IgD-negative memory B cell (primary cell): ENCODE results near the gene LRG1. TPM values are rescaled to one million over a fixed set of nuclear protein-coding genes. Genes with fewer than 3 reads are reported as not detected.
A peak's percentile ranks its signal among the peaks of the same experiment; 100 is the strongest.

Experiments used
- H3K27ac Mint-ChIP-seq, 3 donors: one replicate each; pipeline ENCODE4 v1.8.0; 2020 to 2022; ENCODE audit warnings: mild to moderate bottlenecking in 3 of 3, mixed read lengths in 3 of 3, moderate library complexity in 1 of 3
- H3K27me3 Mint-ChIP-seq: one replicate; pipeline ENCODE4 v1.8.0; 2021; ENCODE audit warnings: mixed read lengths
- H3K36me3 Mint-ChIP-seq: one replicate; pipeline ENCODE4 v1.8.0; 2020; ENCODE audit warnings: mild to moderate bottlenecking, mixed read lengths
- H3K4me1 Mint-ChIP-seq, 3 donors: one replicate each; pipeline ENCODE4 v1.8.0; 2020 to 2022; ENCODE audit warnings: mixed read lengths in 3 of 3, mild to moderate bottlenecking in 1 of 3
- H3K4me3 Mint-ChIP-seq, 4 donors: one replicate each; pipeline ENCODE4 v1.8.0; 2020 to 2022; ENCODE audit warnings: mild to moderate bottlenecking in 4 of 4, mixed read lengths in 4 of 4, moderate library complexity in 3 of 4
- H3K9me3 Mint-ChIP-seq, 3 donors: one replicate each; pipeline ENCODE4 v1.8.0; 2020 to 2021; ENCODE audit warnings: mixed read lengths in 3 of 3, mild to moderate bottlenecking in 1 of 3
- polyA plus RNA-seq: library from polyadenylated mRNA; unstranded; fragments of 300-500 nt; fragmentation: Illumina TruSeq; gene quantifications from one replicate; pipeline ENCODE4 v1.2.3, GENCODE V29; 2021

Gene LRG1, protein sequence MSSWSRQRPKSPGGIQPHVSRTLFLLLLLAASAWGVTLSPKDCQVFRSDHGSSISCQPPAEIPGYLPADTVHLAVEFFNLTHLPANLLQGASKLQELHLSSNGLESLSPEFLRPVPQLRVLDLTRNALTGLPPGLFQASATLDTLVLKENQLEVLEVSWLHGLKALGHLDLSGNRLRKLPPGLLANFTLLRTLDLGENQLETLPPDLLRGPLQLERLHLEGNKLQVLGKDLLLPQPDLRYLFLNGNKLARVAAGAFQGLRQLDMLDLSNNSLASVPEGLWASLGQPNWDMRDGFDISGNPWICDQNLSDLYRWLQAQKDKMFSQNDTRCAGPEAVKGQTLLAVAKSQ
- polyA plus RNA-seq, result 0.81 TPM

DNA sequence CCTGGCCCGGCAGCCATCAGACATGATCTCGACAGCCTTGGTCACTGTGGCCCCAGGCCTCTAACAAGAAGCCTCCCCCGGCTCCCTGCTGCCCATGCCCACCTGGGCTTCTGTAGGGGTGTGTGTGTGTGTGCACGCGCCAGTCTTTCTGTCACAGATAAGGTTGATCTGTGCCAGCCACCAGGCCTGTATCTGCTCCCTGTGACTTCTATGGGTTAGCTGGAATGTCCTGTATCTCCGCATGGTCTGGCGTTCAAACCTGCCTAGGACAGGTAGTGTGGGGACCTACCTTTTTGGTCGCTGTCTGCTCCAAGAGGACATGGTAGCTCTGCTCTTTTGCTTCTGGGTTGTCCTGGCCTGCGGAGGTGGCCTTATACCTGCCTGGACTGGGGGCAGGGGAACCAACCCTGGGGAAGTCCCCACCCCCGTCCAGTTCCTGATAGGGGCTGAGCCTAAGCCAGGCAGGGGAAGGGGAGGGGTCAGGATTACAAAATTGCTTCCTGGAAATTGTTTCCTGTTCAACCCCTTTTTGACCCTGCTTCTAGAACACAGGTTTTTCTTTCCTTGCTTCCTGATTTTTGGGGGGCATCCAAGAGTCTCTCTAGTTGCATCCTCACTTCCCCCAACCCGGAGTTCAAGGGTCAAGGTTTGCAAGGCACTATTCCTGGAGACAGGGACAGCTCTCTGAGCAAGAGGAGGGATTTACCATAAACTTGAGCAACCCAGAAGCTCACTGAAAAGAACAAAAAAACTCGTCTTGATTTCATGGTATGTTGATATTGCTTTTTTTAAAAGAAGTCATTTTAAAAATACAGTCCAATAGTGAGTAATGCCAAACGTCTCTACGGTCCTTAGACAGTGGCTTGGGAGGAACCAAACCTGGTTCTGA is at the start of gene LRG1:
TSS of gene LRG1 (minus strand) at position 344 of the 889 bp plus-strand sequence. CDS start at position 321, 23 bp downstream.
- Mint-ChIP-seq H3K27ac (peak within 1 kb of the TSS in 1 of 3 donors; percentile 13), H3K4me3 (peak within 1 kb of the TSS in 3 of 4 donors; percentile 60 to 89 (median 69)), H3K9me3 (peaks cover 0 to 2% (median 0%) of the 10 kb centered on the region in 3 donors), H3K4me1 (peaks cover 6 to 13% (median 11%) of the 10 kb centered on the region in 3 donors), H3K36me3 (no peaks in the 10 kb centered on the region), H3K27me3 (peaks cover 15% of the 10 kb centered on the region)

DNA sequence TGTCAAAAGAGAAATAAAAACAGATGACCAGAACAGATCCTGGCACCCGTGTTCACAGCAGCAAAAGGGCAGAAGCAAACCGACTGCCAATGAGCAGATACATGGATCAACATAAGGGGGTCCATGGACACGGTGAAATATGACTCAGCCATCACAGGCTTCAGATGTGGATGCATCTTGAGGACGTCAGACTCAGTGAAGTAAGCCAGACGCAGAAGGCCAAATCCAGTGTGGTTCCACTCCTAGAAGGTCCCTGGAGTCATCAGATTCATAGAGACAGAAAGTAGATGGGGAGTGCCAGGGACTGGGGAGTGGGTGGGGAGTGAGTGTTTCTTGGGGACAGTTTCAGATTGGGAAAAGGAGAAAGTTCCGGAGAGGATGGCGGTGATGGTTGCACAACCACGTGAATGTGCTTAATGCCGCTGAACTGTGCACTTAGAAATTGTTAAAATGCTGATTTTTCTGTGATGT is 48.5 kb upstream of the LRG1 start:
- no peaks in the 10 kb centered on the region for H3K9me3 Mint-ChIP-seq
- peaks cover 50% of the 10 kb centered on the region for H3K27me3 Mint-ChIP-seq
- peak overlapping the region in 1 of 3 donors; percentile 4 for H3K27ac Mint-ChIP-seq

DNA sequence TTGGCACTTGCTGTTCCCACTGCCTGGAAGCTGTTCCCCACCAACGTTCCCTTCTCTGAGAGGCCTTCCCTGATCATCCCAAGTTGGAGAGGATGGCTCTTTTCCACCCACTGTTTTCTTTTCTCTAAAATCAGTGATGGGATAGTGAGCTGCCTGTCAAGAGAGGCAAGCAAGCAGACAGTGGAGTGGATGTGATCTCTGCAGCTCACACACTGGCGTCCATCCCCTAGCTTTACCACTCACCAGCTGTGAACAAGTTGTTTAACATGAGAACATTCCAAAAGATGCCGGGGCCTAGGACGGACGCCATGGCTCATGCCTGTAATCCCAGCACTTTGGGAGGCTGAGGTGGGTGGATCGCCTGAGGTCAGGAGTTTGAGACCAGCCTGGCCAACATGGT is 47.7 kb upstream of the LRG1 start:
- Mint-ChIP-seq H3K4me1 (peaks cover 0 to 3% (median 0%) of the 10 kb centered on the region in 3 donors), H3K4me3 (peak overlapping the region in 1 of 4 donors; percentile 27), H3K36me3 (peaks cover 2% of the 10 kb centered on the region), H3K27ac (no peak overlapping the region), H3K27me3 (peaks cover 50% of the 10 kb centered on the region), H3K9me3 (no peaks in the 10 kb centered on the region)

More for the DNA sequence above, 48.5 kb upstream of the LRG1 start:
- H3K36me3 Mint-ChIP-seq, result peaks cover 2% of the 10 kb centered on the region
- no peak overlapping the region for H3K4me3 Mint-ChIP-seq
- peaks cover 0 to 3% (median 0%) of the 10 kb centered on the region in 3 donors for H3K4me1 Mint-ChIP-seq

DNA sequence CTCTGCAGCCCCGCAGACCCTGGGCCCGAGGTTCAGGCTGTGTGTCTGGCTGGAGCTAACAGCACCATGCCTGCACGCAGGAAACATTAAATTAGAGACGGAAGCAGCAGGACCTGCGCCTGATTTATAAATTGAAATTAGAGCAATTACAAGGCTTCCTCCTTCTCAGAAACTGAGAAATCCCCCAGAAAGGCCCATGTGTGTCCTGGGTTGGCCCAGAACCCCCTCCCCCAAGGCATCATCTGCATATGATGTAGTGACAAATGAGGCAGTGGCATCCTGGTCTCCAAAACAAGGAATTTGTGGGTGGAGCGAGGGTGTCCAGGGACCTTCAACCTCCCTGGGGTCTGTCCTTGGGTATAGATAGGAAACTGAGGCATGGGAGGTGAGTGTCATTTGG is 46.9 kb upstream of the LRG1 start:
- H3K4me3 Mint-ChIP-seq, result no peak overlapping the region
- H3K36me3 Mint-ChIP-seq, result peaks cover 2% of the 10 kb centered on the region
- no peak overlapping the region for H3K27ac Mint-ChIP-seq
- H3K27me3 Mint-ChIP-seq, result peaks cover 51% of the 10 kb centered on the region
- H3K4me1 Mint-ChIP-seq, result peaks cover 4 to 7% (median 5%) of the 10 kb centered on the region in 3 donors
- H3K9me3 Mint-ChIP-seq, result no peaks in the 10 kb centered on the region

DNA sequence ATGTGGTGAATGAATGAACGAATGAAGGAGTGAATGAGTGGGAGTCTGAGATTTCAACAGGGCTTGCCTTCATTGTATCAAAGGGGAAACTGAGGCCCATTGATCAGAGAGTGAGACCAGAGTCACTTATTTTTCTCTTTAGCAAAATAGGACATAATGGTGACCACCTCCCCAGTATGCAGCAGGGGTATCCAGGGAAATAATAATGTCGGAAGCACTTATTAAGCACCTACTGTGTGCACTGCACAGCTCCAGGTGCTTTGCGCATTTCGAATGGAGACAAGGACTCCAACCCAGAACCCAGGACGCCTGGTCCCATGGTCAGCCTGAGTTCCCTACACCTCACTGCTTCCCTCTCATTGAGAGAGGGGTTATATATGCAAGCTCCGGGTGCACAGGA is 46.4 kb upstream of the LRG1 start:
- Mint-ChIP-seq H3K27me3 (peaks cover 47% of the 10 kb centered on the region), H3K36me3 (peaks cover 2% of the 10 kb centered on the region), H3K9me3 (no peaks in the 10 kb centered on the region), H3K4me1 (peaks cover 4 to 7% (median 5%) of the 10 kb centered on the region in 3 donors), H3K4me3 (no peak overlapping the region), H3K27ac (no peak overlapping the region)

DNA sequence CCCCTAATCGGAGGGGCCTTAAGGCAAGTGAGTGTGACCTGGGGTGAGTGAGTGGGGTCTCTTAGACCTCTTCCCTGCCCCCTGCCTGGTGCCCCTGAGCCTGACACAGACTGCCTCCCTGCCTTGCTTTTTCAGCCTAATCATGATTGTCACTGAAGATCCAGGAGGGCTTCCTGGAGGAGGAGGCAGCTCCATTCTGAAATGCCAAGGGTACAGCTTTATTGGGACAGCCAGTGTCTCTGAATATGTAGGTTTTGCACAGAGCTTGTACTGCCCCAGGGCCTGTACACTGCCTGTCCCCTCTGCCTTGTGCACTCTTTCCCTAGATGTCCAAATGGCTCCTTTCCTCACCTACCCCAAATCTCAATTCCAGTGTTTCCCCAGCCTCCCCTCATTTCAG is 45.7 kb upstream of the LRG1 start:
- H3K4me1 Mint-ChIP-seq, result peaks cover 4 to 7% (median 5%) of the 10 kb centered on the region in 3 donors
- peaks cover 2% of the 10 kb centered on the region for H3K36me3 Mint-ChIP-seq
- H3K4me3 Mint-ChIP-seq, result no peak overlapping the region
- no peaks in the 10 kb centered on the region for H3K9me3 Mint-ChIP-seq
- no peak overlapping the region for H3K27ac Mint-ChIP-seq
- peaks cover 41% of the 10 kb centered on the region for H3K27me3 Mint-ChIP-seq

DNA sequence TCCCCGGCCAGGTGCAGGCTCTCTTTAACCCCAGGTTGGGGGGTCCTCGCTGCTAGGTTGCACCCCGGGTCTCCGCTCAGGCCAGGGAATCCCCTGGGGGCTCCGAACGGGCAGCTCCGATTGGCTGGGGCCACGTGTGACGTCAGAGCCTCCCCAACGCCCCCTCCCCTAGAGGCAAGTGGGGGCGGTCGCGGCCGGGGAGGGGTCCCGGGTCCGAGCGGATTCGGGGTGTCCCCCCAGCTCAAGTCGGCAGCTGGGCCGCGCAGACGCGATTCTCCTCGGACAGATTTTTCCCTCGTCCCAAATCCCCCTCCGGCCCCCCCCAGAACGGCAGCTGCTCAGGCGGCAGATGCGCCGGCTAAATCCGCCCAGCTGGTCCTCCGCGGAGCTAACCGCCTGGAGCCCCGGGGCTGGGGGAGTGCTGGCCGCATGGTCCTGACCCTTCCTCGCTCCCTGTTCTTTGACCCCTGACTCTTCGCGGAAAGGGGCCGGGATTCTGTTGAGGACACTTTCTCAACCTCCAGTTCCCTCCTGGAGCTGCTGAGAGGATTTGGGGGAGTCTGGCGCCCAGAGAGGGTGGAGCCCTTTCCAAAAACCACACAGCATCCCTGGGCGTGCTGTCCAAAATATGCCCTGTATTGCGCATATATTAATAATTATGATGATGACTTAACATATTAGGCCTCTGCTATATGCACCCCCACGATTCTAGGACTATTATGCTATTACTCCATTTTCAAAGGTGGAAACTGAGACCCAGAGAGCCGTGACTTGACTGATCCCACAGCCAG is 45.0 kb upstream of the LRG1 start:
- Mint-ChIP-seq H3K9me3 (no peaks in the 10 kb centered on the region), H3K4me1 (peaks cover 4 to 7% (median 5%) of the 10 kb centered on the region in 3 donors), H3K27me3 (peaks cover 38% of the 10 kb centered on the region), H3K4me3 (peak overlapping the region in 1 of 4 donors; percentile 57), H3K36me3 (peaks cover 2% of the 10 kb centered on the region), H3K27ac (peak overlapping the region in 2 of 3 donors; percentile 16 to 53)

DNA sequence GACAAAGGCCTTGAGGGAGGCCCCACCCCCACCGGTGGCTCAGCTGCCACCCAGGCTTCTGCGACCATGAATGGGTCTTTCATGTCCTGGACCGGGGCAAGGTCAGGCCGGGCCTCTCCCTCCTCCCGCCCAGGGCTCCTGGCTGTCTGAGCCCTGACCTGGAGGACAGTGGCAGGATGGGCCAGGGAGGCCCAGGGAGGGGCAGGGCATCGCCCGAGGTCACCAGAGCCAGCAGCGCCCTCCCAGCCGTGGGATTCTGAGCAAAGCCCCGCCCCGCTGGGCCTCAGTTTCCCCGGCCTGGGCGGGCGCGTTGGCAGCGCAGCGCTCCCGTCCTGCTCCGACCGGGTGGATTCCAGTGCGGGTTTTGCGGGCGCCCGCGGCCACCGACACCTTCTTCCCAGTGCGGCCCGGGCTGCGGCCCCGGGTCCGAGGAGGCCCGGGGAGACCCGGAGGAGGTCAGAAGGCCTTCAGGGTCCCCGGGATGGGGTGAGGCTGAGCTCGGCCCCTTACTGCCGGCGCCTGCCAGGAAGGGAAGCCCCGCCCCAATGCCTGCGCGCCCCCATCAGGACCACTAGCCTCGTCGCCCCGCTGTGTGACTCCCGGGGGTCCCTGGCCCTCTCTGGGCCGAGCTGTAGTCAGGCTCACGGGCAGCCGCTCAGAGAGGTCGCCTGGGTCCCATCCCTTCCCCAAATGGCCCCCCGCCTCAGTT is 44.3 kb upstream of the LRG1 start:
- H3K27ac Mint-ChIP-seq, result no peak overlapping the region
- H3K9me3 Mint-ChIP-seq, result no peaks in the 10 kb centered on the region
- H3K27me3 Mint-ChIP-seq, result peaks cover 42% of the 10 kb centered on the region
- no peak overlapping the region for H3K4me3 Mint-ChIP-seq
- peaks cover 4 to 7% (median 5%) of the 10 kb centered on the region in 3 donors for H3K4me1 Mint-ChIP-seq
- peaks cover 2% of the 10 kb centered on the region for H3K36me3 Mint-ChIP-seq

DNA sequence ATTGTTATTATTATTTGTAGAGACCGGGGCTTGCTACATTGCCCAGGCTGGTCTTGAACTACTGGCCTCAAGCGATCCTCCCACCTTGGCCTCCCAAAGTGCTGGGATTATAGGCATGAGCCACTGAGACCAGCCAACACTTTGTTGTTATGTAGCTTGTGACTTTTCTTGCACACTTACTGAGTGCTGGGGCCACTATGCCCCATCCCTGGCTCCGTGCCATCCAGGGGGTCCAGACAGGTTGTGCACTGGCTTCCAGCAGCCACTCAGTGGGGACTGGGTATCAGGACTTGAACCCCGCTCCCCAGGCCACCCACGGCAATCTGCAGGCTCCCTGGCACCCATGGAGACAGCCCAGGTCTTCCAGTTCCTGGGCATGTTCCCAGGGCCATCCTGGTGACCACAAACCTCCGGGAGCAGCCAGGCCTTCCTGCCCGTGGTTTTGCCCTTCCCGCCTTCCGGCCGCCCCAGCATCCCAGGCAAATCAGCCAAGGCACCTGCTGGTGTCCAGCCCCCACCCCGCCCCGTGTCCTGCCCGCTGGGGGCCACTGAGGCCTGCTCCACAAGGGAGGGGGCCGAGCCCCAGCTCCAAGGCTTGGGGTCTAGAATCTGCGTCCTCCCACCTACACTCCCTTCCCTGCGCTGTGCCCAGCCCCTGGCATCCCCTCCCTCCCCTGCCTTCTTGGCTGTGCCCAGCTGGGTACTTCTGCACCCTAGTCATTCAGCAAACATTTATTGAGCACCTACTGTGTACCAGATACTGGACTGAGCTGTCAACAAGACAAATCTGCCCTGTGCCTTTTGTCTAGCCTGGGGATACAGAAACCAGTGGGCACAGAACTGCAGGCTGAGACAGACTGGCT is 43.4 kb upstream of the LRG1 start:
- H3K4me1 Mint-ChIP-seq, result peaks cover 4 to 7% (median 5%) of the 10 kb centered on the region in 3 donors
- peaks cover 2% of the 10 kb centered on the region for H3K36me3 Mint-ChIP-seq
- H3K4me3 Mint-ChIP-seq, result peak overlapping the region in 1 of 4 donors; percentile 76
- H3K27me3 Mint-ChIP-seq, result peaks cover 43% of the 10 kb centered on the region
- no peaks in the 10 kb centered on the region for H3K9me3 Mint-ChIP-seq
- no peak overlapping the region for H3K27ac Mint-ChIP-seq

DNA sequence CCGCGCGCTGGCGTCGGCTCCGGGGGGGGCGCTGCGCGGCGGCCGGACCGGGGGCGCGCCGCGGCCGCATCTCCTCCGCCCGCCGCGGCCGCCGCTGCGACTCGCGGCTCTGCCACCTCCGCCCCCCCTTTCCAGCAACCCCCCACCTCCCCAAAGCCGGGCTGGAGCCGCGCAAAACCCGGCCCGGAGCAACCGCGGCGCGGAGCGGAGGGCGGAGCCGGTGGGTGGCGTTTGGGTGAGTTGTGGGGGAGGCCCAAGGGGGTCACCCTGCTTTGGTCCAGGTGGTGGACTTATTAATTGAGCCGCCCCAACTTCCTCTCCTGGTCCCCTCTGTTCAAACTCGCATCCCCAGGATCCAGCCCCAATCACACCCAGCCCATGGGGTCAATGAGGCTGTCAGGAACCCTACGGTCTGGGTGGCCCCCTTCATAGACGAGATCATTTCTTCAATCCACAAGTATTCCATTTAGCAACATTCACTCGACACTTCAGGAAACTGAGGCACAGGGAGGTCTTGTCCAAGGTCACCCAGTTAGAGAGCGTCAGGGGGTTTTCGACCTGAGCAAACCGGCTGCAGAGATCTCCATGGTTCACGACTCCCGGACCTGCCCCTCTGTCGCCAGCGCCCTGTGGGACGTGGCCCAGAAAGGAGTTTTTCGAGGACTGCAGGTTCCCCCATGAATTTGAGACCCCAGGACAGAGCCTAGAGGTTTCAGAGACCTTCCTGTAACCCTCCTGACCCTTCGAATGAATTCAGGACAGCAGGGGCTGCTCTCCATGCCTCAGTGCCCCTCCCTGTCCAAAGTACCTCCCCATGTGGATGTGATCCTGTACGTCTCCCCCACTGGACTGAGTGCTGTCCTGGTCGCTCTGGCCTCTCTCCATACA is 42.1 kb upstream of the LRG1 start:
- peaks cover 4 to 7% (median 5%) of the 10 kb centered on the region in 3 donors for H3K4me1 Mint-ChIP-seq

DNA sequence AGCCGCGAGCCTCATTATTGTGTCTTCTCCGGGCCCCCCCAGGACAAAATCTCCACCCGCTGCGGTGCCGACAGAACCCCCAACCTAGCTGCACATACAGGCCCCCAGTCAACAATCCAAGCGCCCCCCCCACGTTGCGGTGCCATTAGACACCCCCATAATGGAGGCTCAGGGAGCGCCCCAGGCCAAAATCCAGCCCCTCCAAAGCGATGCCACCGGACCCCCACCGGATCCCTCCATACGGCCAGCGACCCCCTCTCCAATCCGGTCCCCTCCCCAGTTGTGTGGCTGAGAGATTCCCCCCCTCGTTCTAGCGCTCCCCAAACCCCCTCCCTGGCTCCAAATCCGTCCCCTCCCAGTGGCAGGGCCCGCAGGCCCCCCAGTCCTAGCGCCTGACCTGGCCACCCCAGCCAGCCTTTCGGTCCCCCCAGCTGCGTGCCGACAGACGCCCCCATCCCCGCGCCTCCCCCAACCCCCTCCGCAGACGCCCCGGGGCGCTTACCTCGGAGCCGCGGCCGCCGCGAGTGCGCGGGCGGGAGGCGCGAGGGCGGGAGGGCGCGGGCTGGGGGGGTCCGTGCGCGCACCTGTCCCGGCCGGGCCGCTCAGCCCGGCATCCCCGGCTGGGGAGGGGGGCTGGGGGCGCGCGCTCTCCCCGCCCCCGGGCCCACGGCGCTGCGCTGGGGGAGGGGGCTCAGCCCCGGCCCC is 41.3 kb upstream of the LRG1 start:
- H3K9me3 Mint-ChIP-seq, result no peaks in the 10 kb centered on the region
- peaks cover 49% of the 10 kb centered on the region for H3K27me3 Mint-ChIP-seq
- H3K4me1 Mint-ChIP-seq, result peaks cover 4 to 7% (median 5%) of the 10 kb centered on the region in 3 donors
- no peak overlapping the region for H3K27ac Mint-ChIP-seq
- H3K36me3 Mint-ChIP-seq, result peaks cover 2% of the 10 kb centered on the region
- no peak overlapping the region for H3K4me3 Mint-ChIP-seq

More for the DNA sequence above, 42.1 kb upstream of the LRG1 start:
- H3K9me3 Mint-ChIP-seq, result no peaks in the 10 kb centered on the region
- H3K27me3 Mint-ChIP-seq, result peaks cover 45% of the 10 kb centered on the region
- H3K27ac Mint-ChIP-seq, result no peak overlapping the region
- peak overlapping the region in 3 of 4 donors; percentile 63 to 70 (median 65) for H3K4me3 Mint-ChIP-seq
- peaks cover 2% of the 10 kb centered on the region for H3K36me3 Mint-ChIP-seq
